Breast epithelium (tissue), 4 donors: Measurements from ENCODE around the gene UBLCP1. TPM values are rescaled to one million over a fixed set of nuclear protein-coding genes. Genes with fewer than 3 reads are reported as not detected.
"Not testable (repeated sequence)": the region's sequence is repeated elsewhere in the genome, so short reads cannot be mapped to it uniquely, and the experiment has no call there.

ENCODE experiments used
- DNase-seq, 2 donors: peaks; one replicate each; pipeline ENCODE4 v3.0.0-alpha.2; 2019; ENCODE audit warnings: low spot score in 2 of 2
- H3K27ac ChIP-seq, 2 donors: fragments of 200-600 bp; sonication (generic) in 1 of 2; one replicate each; pipeline ENCODE4 v1.5.1; 2016 to 2019; ENCODE audit warnings: mild to moderate bottlenecking in 1 of 2
- H3K27me3 ChIP-seq, 2 donors: fragments of 200-600 bp; sonication (generic) in 1 of 2; one replicate each; pipeline versions ENCODE4 v1.5.1 to v1.6.0; 2017 to 2019; ENCODE audit warnings: control low read depth in 1 of 2, mild to moderate bottlenecking in 1 of 2
- H3K36me3 ChIP-seq: fragments of 200-600 bp; one replicate; pipeline ENCODE4 v1.5.1; 2019
- H3K4me1 ChIP-seq, 2 donors: fragments of 200-600 bp; sonication (generic); one replicate each; pipeline ENCODE4 v1.5.1; 2016 to 2019; ENCODE audit warnings: control low read depth in 1 of 2
- H3K4me3 ChIP-seq, 3 donors: fragments of 200-600 bp; sonication (generic); 1 replicate in 2 of 3; 2 replicates in 1 of 3; pipeline ENCODE4 v1.5.1; 2016 to 2019; ENCODE audit warnings: mild to moderate bottlenecking in 3 of 3, moderate library complexity in 2 of 3
- H3K9me3 ChIP-seq, 2 donors: fragments of 200-600 bp; sonication (generic) in 1 of 2; one replicate each; pipeline ENCODE4 v1.5.1; 2016 to 2019; ENCODE audit warnings: control low read depth in 1 of 2
- POLR2A ChIP-seq: fragments of 450-650 bp; IDR thresholded peaks from one replicate; pipeline ENCODE4 v1.6.1; 2016; ENCODE audit warnings: antibody characterized with exemption, mild to moderate bottlenecking, moderate library complexity
- POLR2AphosphoS5 ChIP-seq, 3 donors: sonication (generic); formaldehyde crosslinking; IDR thresholded peaks; one replicate each; pipeline ENCODE4 v1.6.1; 2017; ENCODE audit warnings: antibody characterized with exemption in 3 of 3
- intact Hi-C: fragments of 100-400 bp; cut with DNase I; formaldehyde crosslinking; loops from one replicate; pipeline ENCODE4 v1.15.1; 2023; ENCODE audit warnings: low total_unique reads
- total RNA-seq, 3 donors: library from RNA; depleted of rRNA; stranded (reverse); fragments of >200 nt; gene quantifications; one replicate each; pipeline ENCODE4 v1.1.0, GENCODE V29; 2016
- TF ChIP-seq, protein P1 (sequence below), 3 donors: fragments of 450-650 bp; IDR thresholded peaks; one replicate each; pipeline ENCODE4 v1.5.1; 2016 to 2017; ENCODE audit warnings: antibody characterized with exemption in 3 of 3, mild to moderate bottlenecking in 3 of 3, moderate library complexity in 3 of 3

Gene UBLCP1
- total RNA-seq, 3 donors from 2014 or later = 17.0 to 29.5 (median 24.3) TPM

DNA sequence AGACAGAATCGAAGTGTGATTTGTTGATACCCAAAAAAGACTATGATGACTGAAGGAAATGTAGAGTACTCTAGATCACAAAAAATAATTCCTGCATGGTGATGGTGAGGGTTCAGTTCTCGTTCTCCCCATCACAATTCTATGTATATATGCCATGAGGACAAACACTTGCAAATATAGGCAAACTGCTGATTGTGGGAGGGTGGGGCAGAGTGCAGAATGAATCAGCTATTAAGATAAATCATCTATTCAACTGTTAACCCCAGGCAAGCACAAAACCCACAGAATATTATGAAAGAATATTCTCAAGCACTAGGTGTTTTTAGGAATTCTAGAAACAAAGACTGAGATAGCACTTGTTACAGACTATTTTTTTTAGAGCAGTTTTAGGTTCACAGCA lies 13.9 kb upstream of the UBLCP1 start:
- no peak for TF ChIP-seq POLR2A
- TF ChIP-seq POLR2AphosphoS5 (IDR thresholded peaks at IDR 0.05) = no peak
- TF ChIP-seq, protein P1, sequence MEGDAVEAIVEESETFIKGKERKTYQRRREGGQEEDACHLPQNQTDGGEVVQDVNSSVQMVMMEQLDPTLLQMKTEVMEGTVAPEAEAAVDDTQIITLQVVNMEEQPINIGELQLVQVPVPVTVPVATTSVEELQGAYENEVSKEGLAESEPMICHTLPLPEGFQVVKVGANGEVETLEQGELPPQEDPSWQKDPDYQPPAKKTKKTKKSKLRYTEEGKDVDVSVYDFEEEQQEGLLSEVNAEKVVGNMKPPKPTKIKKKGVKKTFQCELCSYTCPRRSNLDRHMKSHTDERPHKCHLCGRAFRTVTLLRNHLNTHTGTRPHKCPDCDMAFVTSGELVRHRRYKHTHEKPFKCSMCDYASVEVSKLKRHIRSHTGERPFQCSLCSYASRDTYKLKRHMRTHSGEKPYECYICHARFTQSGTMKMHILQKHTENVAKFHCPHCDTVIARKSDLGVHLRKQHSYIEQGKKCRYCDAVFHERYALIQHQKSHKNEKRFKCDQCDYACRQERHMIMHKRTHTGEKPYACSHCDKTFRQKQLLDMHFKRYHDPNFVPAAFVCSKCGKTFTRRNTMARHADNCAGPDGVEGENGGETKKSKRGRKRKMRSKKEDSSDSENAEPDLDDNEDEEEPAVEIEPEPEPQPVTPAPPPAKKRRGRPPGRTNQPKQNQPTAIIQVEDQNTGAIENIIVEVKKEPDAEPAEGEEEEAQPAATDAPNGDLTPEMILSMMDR (IDR thresholded peaks at IDR 0.05) = no peak
- H3K36me3 ChIP-seq = no peaks in the 10 kb centered on the region
- intact Hi-C loops = no loop called here

DNA sequence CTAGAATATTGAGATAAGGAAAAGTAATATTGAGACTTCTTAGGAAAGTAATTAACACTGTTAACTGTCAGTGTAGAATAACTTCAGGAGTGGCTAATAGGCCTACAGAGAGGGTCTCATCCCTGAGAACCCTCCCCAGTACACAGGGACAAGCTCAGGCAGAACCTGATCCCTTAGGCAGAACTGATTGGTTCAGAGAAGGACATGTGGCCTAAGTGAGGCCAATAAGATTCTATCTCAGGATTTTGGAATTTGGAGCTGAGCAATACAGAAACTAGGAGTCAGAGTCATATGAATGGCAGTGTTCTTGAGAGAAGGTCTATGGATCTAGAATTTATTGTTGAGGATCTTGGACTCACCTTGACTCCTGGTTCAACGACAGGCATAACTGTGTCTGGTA lies 10.9 kb upstream of the UBLCP1 start:
- Histone ChIP-seq H3K9me3 (no peaks in the 10 kb centered on the region), H3K4me1 (no peaks in the 10 kb centered on the region), H3K36me3 (no peaks in the 10 kb centered on the region), H3K27ac (no peak overlapping the region), H3K4me3 (no peak overlapping the region), H3K27me3 (peaks cover 0 to 2% of the 10 kb centered on the region in 2 donors)
- intact Hi-C loops = no loop called here
- no peak for DNase-seq
- no peak for TF ChIP-seq POLR2AphosphoS5 (IDR thresholded peaks at IDR 0.05)
- no peak for TF ChIP-seq POLR2A
- TF ChIP-seq, protein P1 (IDR thresholded peaks at IDR 0.05) = no peak

More for the DNA sequence above, 13.9 kb upstream of the UBLCP1 start:
- H3K4me1 ChIP-seq = no peaks in the 10 kb centered on the region
- peaks cover 0 to 4% of the 10 kb centered on the region in 2 donors for H3K27me3 ChIP-seq
- no peak overlapping the region for H3K27ac ChIP-seq
- no peak overlapping the region for H3K4me3 ChIP-seq
- no peak for DNase-seq
- no peaks in the 10 kb centered on the region for H3K9me3 ChIP-seq

DNA sequence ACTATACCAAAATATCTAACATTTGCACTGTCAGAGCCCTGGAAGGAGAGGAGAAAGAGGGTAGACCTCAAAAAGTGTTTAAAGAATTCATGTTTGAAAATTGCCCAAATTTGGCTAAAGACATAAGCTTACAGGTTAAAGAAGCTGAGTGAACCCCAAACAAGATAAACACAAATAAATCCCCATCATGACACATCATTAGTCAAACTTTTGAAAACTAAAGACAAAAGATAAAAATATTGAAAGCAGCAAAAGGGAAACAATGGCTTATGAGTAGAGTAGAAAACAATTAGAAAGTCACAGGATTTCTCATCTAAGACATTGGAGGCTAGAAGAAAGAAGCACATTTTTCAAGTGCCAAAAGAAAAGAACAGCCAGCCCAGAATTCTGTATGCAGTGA lies 6.1 kb upstream of the UBLCP1 start:
- TF ChIP-seq, protein P1 (IDR thresholded peaks at IDR 0.05) = no peak
- TF ChIP-seq POLR2AphosphoS5 (IDR thresholded peaks at IDR 0.05) (no peak), POLR2A (no peak)
- Histone ChIP-seq H3K4me1 (no peaks in the 10 kb centered on the region), H3K27ac (no peak overlapping the region), H3K4me3 (no peak overlapping the region), H3K9me3 (no peaks in the 10 kb centered on the region), H3K27me3 (no peaks in the 10 kb centered on the region), H3K36me3 (no peaks in the 10 kb centered on the region)
- no peak for DNase-seq
- intact Hi-C loops = no loop called here

DNA sequence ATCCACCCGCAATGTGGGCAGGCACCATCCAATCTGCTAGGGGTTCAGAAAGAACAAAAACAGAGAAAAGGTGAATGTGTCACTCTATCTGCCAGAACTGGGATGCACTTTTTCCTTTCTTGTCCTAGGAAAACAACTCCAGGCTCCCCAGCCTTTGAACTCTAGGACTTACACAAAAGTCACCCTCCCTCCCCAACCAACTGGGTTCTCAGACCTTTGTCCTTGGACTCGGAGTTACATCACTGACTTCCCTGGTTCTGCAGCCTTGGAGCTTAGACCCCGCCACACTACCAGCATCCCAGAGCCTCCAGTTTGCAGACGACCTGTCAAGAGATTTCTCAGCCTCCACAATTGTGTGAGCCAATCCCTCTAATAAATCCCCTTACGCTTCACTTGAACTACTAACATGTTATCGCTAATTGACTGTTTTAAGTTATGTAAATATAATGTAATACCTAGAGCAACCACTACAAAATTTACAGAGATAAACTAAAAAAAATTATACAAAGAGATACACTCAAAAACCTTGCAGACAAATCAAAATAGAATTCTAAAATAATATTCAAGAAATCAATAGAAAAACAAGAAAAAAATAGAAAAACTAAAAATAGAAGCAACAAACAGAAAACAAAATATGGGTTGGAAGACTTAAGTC lies 5.3 kb upstream of the UBLCP1 start:
- DNase-seq = no peak
- Histone ChIP-seq H3K9me3 (no peaks in the 10 kb centered on the region), H3K27ac (no peak overlapping the region), H3K4me3 (no peak overlapping the region), H3K27me3 (no peaks in the 10 kb centered on the region), H3K36me3 (no peaks in the 10 kb centered on the region), H3K4me1 (no peaks in the 10 kb centered on the region)
- TF ChIP-seq POLR2AphosphoS5 (IDR thresholded peaks at IDR 0.05) (no peak), POLR2A (no peak)
- TF ChIP-seq, protein P1 (IDR thresholded peaks at IDR 0.05) = no peak
- intact Hi-C loops = no loop called here

DNA sequence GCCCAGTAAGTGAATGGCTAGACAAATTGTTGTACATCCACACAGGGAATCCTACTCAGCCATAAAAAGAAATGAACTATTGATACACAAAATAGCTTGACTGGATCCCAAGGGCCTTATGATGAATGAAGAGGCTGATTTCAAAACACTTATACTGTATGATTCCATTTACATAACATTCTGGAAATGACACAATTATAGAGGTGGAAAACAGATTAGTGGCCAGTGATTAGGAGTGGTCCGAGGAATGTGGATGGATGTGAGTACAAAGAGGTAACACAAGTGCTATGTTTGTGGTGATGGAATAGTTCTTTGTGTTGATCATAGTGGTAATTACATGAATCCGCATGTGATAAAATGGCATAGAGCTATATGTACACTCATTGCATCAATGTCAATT lies 4.7 kb upstream of the UBLCP1 start:
- H3K4me1 ChIP-seq = no peaks in the 10 kb centered on the region
- no peaks in the 10 kb centered on the region for H3K9me3 ChIP-seq
- TF ChIP-seq POLR2AphosphoS5 (IDR thresholded peaks at IDR 0.05) (no peak), POLR2A (no peak)
- TF ChIP-seq, protein P1 (IDR thresholded peaks at IDR 0.05) = no peak
- no peak overlapping the region for H3K4me3 ChIP-seq
- intact Hi-C loops = no loop called here
- H3K36me3 ChIP-seq = no peaks in the 10 kb centered on the region
- no peak for DNase-seq
- no peak overlapping the region for H3K27ac ChIP-seq
- no peaks in the 10 kb centered on the region for H3K27me3 ChIP-seq

DNA sequence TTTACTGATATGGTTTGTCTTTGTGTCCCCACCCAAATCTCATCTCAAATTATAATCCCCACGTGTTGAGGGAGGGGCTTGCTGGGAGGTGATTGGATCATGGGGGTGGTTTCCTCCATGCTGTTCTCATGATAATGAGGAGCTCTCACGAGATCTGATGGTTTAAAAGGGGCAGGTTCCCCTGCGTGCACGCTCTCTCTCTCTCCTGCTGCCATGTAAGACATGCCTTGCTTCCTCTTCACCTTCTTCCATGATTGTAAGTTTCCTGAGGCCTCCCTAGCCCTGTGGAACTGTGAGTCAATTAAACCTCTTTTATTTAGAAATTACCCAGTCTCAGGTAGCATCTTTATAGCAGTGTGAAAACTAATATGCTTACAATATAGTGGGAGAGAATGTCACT lies 2.9 kb upstream of the UBLCP1 start:
- H3K4me3 ChIP-seq, H3K4me1 ChIP-seq, H3K36me3 ChIP-seq, DNase-seq, H3K9me3 ChIP-seq, H3K27me3 ChIP-seq, H3K27ac ChIP-seq: not testable (repeated sequence)
- intact Hi-C loops = loop anchor here (5.0 kb wide), 1 partner anchor 1353 kb away; no protein-coding TSS in a partner anchor
